Liver (tissue), 9 donors: ENCODE results near the gene TMEM163. TPM values are rescaled to one million over a fixed set of nuclear protein-coding genes. Genes with fewer than 3 reads are reported as not detected.

Source experiments
- DNase-seq: peaks from one replicate; pipeline ENCODE4 v3.0.0-alpha.2; 2017; ENCODE audit warnings: low spot score
- H3K27ac ChIP-seq, 2 donors: one replicate each; pipeline ENCODE4 v1.7.0; 2013; ENCODE audit warnings: inconsistent platforms in 2 of 2, low read length in 2 of 2, control low read depth in 1 of 2, low read depth in 1 of 2, mild to moderate bottlenecking in 1 of 2
- H3K27me3 ChIP-seq, 4 donors: one replicate each; pipeline versions ENCODE4 v1.6.1 to v1.7.0; 2013; ENCODE audit warnings: low read length in 3 of 4, inconsistent platforms in 1 of 4, mild to moderate bottlenecking in 1 of 4, moderate library complexity in 1 of 4; ENCODE audit not compliant: control insufficient read depth in 4 of 4, insufficient read depth in 4 of 4
- H3K36me3 ChIP-seq, 4 donors: one replicate each; pipeline versions ENCODE4 v1.6.1 to v1.7.0; 2013; ENCODE audit warnings: low read length in 3 of 4, mild to moderate bottlenecking in 3 of 4, low read depth in 1 of 4, moderate library complexity in 1 of 4; ENCODE audit not compliant: control insufficient read depth in 4 of 4, insufficient read depth in 3 of 4
- H3K4me1 ChIP-seq, 4 donors: one replicate each; pipeline versions ENCODE4 v1.6.1 to v1.7.0; 2013; ENCODE audit warnings: low read length in 3 of 4, mild to moderate bottlenecking in 3 of 4, moderate library complexity in 1 of 4; ENCODE audit not compliant: control insufficient read depth in 4 of 4, insufficient read depth in 4 of 4
- H3K4me3 ChIP-seq, 3 donors: one replicate each; pipeline versions ENCODE4 v1.6.1 to v1.7.0; 2013; ENCODE audit warnings: low read length in 3 of 3, control low read depth in 1 of 3, low read depth in 1 of 3, mild to moderate bottlenecking in 1 of 3
- H3K9ac ChIP-seq, 2 donors: one replicate each; pipeline ENCODE4 v1.7.0; 2013; ENCODE audit warnings: low read length in 2 of 2, mild to moderate bottlenecking in 2 of 2, moderate library complexity in 2 of 2, control low read depth in 1 of 2, low read depth in 1 of 2
- H3K9me3 ChIP-seq, 4 donors: one replicate each; pipeline versions ENCODE4 v1.6.1 to v1.7.0; 2013; ENCODE audit warnings: low read length in 3 of 4; ENCODE audit not compliant: control insufficient read depth in 4 of 4
- ATF3 ChIP-seq: IDR thresholded peaks from 2 replicates; pipeline ENCODE4 v1.6.1; 2016; ENCODE audit warnings: antibody characterized with exemption
- CTCF ChIP-seq: fragments of 150-350 bp; IDR thresholded peaks from 2 replicates; pipeline ENCODE4 v1.5.1; 2017; ENCODE audit warnings: improper control_type of control experiment, low read depth, low read length; ENCODE audit not compliant: missing input control
- EGR1 ChIP-seq, 2 donors: IDR thresholded peaks; 2 replicates each; pipeline ENCODE4 v1.6.1; 2016 to 2018; ENCODE audit warnings: antibody characterized with exemption in 2 of 2, low read depth in 2 of 2
- FOXA1 ChIP-seq: IDR thresholded peaks from 2 replicates; pipeline ENCODE4 v1.6.1; 2016; ENCODE audit warnings: antibody characterized with exemption
- FOXA2 ChIP-seq: IDR thresholded peaks from 2 replicates; pipeline ENCODE4 v1.6.1; 2016; ENCODE audit warnings: antibody characterized with exemption
- GABPA ChIP-seq, 2 donors: IDR thresholded peaks in 1 of 2; conservative IDR thresholded peaks in 1 of 2; 2 replicates each; pipeline ENCODE4 v1.6.1; 2016; ENCODE audit warnings: antibody characterized with exemption in 2 of 2, mild to moderate bottlenecking in 1 of 2, moderate library complexity in 1 of 2
- HNF4A ChIP-seq, 2 donors: conservative IDR thresholded peaks; 2 replicates each; pipeline ENCODE4 v1.6.1; 2016; ENCODE audit warnings: antibody characterized with exemption in 2 of 2, mild to moderate bottlenecking in 2 of 2
- HNF4G ChIP-seq: IDR thresholded peaks from 2 replicates; pipeline ENCODE4 v1.6.1; 2016; ENCODE audit warnings: antibody characterized with exemption
- JUND ChIP-seq, 2 donors: IDR thresholded peaks; 2 replicates each; pipeline ENCODE4 v1.6.1; 2016; ENCODE audit warnings: antibody characterized with exemption in 2 of 2
- MAX ChIP-seq: IDR thresholded peaks from 2 replicates; pipeline ENCODE4 v1.6.1; 2016; ENCODE audit warnings: antibody characterized with exemption
- NR2F2 ChIP-seq: IDR thresholded peaks from 2 replicates; pipeline ENCODE4 v1.6.1; 2016; ENCODE audit warnings: antibody characterized with exemption
- RAD21 ChIP-seq, 2 donors: IDR thresholded peaks; 2 replicates each; pipeline ENCODE4 v1.6.1; 2016; ENCODE audit warnings: antibody characterized with exemption in 2 of 2, mild to moderate bottlenecking in 2 of 2
- REST ChIP-seq: IDR thresholded peaks from 2 replicates; pipeline ENCODE4 v1.6.1; 2016; ENCODE audit warnings: antibody characterized with exemption, mild to moderate bottlenecking
- RXRA ChIP-seq, 2 donors: IDR thresholded peaks; 2 replicates each; pipeline ENCODE4 v1.6.1; 2017 to 2018; ENCODE audit warnings: antibody characterized with exemption in 2 of 2, mild to moderate bottlenecking in 1 of 2
- SP1 ChIP-seq: IDR thresholded peaks from 2 replicates; pipeline ENCODE4 v1.6.1; 2018; ENCODE audit warnings: antibody characterized with exemption, mild to moderate bottlenecking
- TAF1 ChIP-seq: conservative IDR thresholded peaks from 2 replicates; pipeline ENCODE4 v1.6.1; 2016; ENCODE audit warnings: antibody characterized with exemption, mild to moderate bottlenecking
- YY1 ChIP-seq: IDR thresholded peaks from 2 replicates; pipeline ENCODE4 v1.6.1; 2016; ENCODE audit warnings: antibody characterized with exemption, mild to moderate bottlenecking
- ZBTB33 ChIP-seq: IDR thresholded peaks from 2 replicates; pipeline ENCODE4 v1.6.1; 2016; ENCODE audit warnings: antibody characterized with exemption
- WGBS: extraction: QIAGEN DNeasy Blood & Tissue Kit; methylation state at CpG from one replicate; pipeline ENCODE4 v1.1.7; 2013; 5-methylcytosine and 5-hydroxymethylcytosine counted together
- polyA plus RNA-seq, 2 donors: library from polyadenylated mRNA; stranded (reverse) in 1 of 2; unstranded in 1 of 2; fragments of 200-250 nt in 1 of 2; fragments of >200 nt in 1 of 2; fragmentation: Nextera tagmentation in 1 of 2; extraction: Ambion mirVana in 1 of 2; gene quantifications; one replicate each; pipeline versions ENCODE4 v1.2.1 to v1.2.3, GENCODE V29; 2013 to 2015
- total RNA-seq, 2 donors: library from RNA; depleted of rRNA; stranded (reverse); fragments of >200 nt; gene quantifications; one replicate each; pipeline ENCODE4 v1.2.3, GENCODE V29; 2014
- donor health status: healthy.
- donor health status: healthy.
- donor health status: healthy.
- donor health status: healthy.
- donor health status: healthy.

The TMEM163 gene
- total and polyA plus RNA-seq, 4 donors = 0.08 to 0.48 (median 0.25) TPM

GRCh38 chr2:134647607-134648256 is 71.1 kb downstream of the TMEM163 start:
- 76% methylated on average over 10 of the region's 10 CpGs for WGBS
- Histone ChIP-seq H3K36me3 (no peaks in the 10 kb centered on the region), H3K9ac (no peak overlapping the region)

More at GRCh38 chr2:134647607-134648256, 71.1 kb downstream of the TMEM163 start:
- DNase-seq = no peak
- no peak for TF ChIP-seq MAX
- no peak for TF ChIP-seq RXRA (IDR thresholded peaks at IDR 0.05)
- TF ChIP-seq ATF3 = no peak
- TF ChIP-seq CTCF = no peak
- TF ChIP-seq NR2F2 = no peak
- TF ChIP-seq JUND (IDR thresholded peaks at IDR 0.05) = no peak
- no peak for TF ChIP-seq HNF4A (conservative IDR thresholded peaks at IDR 0.05)
- TF ChIP-seq REST = no peak
- TF ChIP-seq HNF4G = no peak
- TF ChIP-seq EGR1 (IDR thresholded peaks at IDR 0.05; ENCODE audit: low read depth in 2 of 2) = no peak
- TF ChIP-seq FOXA2 = no peak
- no peak for TF ChIP-seq ZBTB33
- TF ChIP-seq FOXA1 = no peak
- TF ChIP-seq SP1 = no peak
- TF ChIP-seq GABPA (IDR thresholded peaks at IDR 0.05 in 1 of 2, conservative IDR thresholded peaks at IDR 0.05 in 1 of 2) = no peak
- TF ChIP-seq RAD21 (IDR thresholded peaks at IDR 0.05) = no peak
- no peak for TF ChIP-seq TAF1
- no peak for TF ChIP-seq YY1
- Histone ChIP-seq H3K27ac (no peak overlapping the region), H3K9me3 (no peaks in the 10 kb centered on the region), H3K27me3 (peaks cover 0 to 2% (median 0%) of the 10 kb centered on the region in 4 donors), H3K4me3 (no peak overlapping the region), H3K4me1 (no peaks in the 10 kb centered on the region)
